MM.1S (cell line): ENCODE data around the gene YTHDF1.

Experiments
- DNase-seq: peaks from one replicate; pipeline ENCODE4 v3.0.0-alpha.2; 2015
- H2AFZ ChIP-seq: fragments of 300-600 bp; sonication (generic); 2 replicates; pipeline ENCODE4 v1.6.0; 2016; ENCODE audit warnings: antibody characterized with exemption, low read length
- H3F3A ChIP-seq: fragments of 300-600 bp; sonication (generic); 2 replicates; pipeline ENCODE4 v1.6.1; 2016; ENCODE audit warnings: mild to moderate bottlenecking, antibody characterized with exemption, low read length, moderate library complexity, mixed read lengths; ENCODE audit not compliant: insufficient read depth
- H3K27ac ChIP-seq: fragments of 300-600 bp; sonication (generic); 2 replicates; pipeline ENCODE4 v1.5.1; 2016; ENCODE audit warnings: mild to moderate bottlenecking, low read length
- H3K27me3 ChIP-seq: fragments of 300-600 bp; sonication (generic); replicated peaks from 2 replicates; pipeline ENCODE4 v1.6.0; 2016; ENCODE audit warnings: low read length; ENCODE audit not compliant: insufficient read depth
- H3K36me3 ChIP-seq: fragments of 300-600 bp; sonication (generic); replicated peaks from 2 replicates; pipeline ENCODE4 v1.6.1; 2016; ENCODE audit warnings: mild to moderate bottlenecking, low read length, mixed read lengths; ENCODE audit not compliant: insufficient read depth
- H3K4me1 ChIP-seq: fragments of 300-600 bp; sonication (generic); 2 replicates; pipeline ENCODE4 v1.6.1; 2016; ENCODE audit warnings: low read length, mixed read lengths
- H3K4me2 ChIP-seq: fragments of 300-600 bp; sonication (generic); 2 replicates; pipeline ENCODE4 v1.6.0; 2016; ENCODE audit warnings: low read depth, low read length
- H3K4me3 ChIP-seq: fragments of 300-600 bp; sonication (generic); 2 replicates; pipeline ENCODE4 v1.5.1; 2016; ENCODE audit warnings: low read length, mixed read lengths
- H3K79me2 ChIP-seq: fragments of 300-600 bp; sonication (generic); 2 replicates; pipeline ENCODE4 v1.6.1; 2016; ENCODE audit warnings: mixed run types, low read length, mixed read lengths
- H3K9ac ChIP-seq: fragments of 300-600 bp; sonication (generic); 2 replicates; pipeline ENCODE4 v1.6.1; 2016; ENCODE audit warnings: low read length, mixed read lengths
- H3K9me2 ChIP-seq: fragments of 300-600 bp; sonication (generic); replicated peaks from 2 replicates; pipeline ENCODE4 v1.6.1; 2016; ENCODE audit warnings: mild to moderate bottlenecking, low read length, mixed read lengths; ENCODE audit not compliant: insufficient read depth
- H3K9me3 ChIP-seq: fragments of 300-600 bp; sonication (generic); replicated peaks from 2 replicates; pipeline ENCODE4 v1.6.1; 2016; ENCODE audit warnings: mild to moderate bottlenecking, low read length, mixed read lengths; ENCODE audit not compliant: insufficient read depth
- H4K20me1 ChIP-seq: fragments of 300-600 bp; sonication (generic); 2 replicates; pipeline ENCODE4 v1.6.1; 2016; ENCODE audit warnings: mild to moderate bottlenecking, low read length, moderate library complexity, mixed read lengths; ENCODE audit not compliant: insufficient read depth
- EZH2 ChIP-seq: fragments of 300-600 bp; sonication (generic); optimal IDR thresholded peaks from 2 replicates; pipeline ENCODE3; 2017; ENCODE audit warnings: low read depth, mild to moderate bottlenecking, antibody characterized with exemption, low read length, mixed read lengths
- EZH2phosphoT487 ChIP-seq: fragments of 300-600 bp; sonication (generic); IDR thresholded peaks from 2 replicates; pipeline ENCODE4 v1.6.1; 2018; ENCODE audit warnings: antibody characterized with exemption, low read length
- TF ChIP-seq, protein P1 (sequence below): fragments of 300-600 bp; sonication (generic); IDR thresholded peaks from 2 replicates; pipeline ENCODE4 v1.5.1; 2016; ENCODE audit warnings: antibody characterized with exemption, low read length, mixed read lengths

The YTHDF1 gene

DNA sequence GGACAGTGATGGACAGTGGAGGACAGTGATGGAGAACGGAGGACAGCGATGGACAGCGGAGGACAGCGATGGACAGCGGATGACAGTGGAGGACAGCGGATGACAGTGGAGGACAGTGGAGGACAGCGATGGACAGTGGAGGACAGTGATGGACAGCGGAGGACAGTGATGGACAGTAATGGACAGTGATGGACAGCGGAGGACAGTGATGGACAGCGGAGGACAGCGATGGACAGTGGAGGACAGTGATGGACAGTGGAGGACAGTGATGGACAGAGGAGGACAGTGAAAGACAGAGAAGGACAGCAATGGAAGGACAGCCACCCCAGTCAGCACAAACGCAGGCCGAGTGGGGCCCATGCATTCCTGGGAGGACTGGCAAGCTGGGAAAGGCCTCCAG, 41.7 kb upstream of the YTHDF1 start:
- Histone ChIP-seq H3K27ac (no peak overlapping the region), H3K79me2 (no peaks in the 10 kb centered on the region), H4K20me1 (no peaks in the 10 kb centered on the region), H3K4me1 (no peaks in the 10 kb centered on the region), H3K27me3 (peaks cover 90% of the 10 kb centered on the region), H3K4me3 (no peak overlapping the region), H3K9me2 (no peaks in the 10 kb centered on the region), H3K9ac (no peak overlapping the region), H3K36me3 (no peaks in the 10 kb centered on the region), H3F3A (no peaks in the 10 kb centered on the region), H3K4me2 (no peak overlapping the region), H3K9me3 (no peaks in the 10 kb centered on the region), H2AFZ (no peak overlapping the region)
- no peak for DNase-seq
- TF ChIP-seq EZH2: no peak
- TF ChIP-seq EZH2phosphoT487: no peak
- TF ChIP-seq, protein P1, sequence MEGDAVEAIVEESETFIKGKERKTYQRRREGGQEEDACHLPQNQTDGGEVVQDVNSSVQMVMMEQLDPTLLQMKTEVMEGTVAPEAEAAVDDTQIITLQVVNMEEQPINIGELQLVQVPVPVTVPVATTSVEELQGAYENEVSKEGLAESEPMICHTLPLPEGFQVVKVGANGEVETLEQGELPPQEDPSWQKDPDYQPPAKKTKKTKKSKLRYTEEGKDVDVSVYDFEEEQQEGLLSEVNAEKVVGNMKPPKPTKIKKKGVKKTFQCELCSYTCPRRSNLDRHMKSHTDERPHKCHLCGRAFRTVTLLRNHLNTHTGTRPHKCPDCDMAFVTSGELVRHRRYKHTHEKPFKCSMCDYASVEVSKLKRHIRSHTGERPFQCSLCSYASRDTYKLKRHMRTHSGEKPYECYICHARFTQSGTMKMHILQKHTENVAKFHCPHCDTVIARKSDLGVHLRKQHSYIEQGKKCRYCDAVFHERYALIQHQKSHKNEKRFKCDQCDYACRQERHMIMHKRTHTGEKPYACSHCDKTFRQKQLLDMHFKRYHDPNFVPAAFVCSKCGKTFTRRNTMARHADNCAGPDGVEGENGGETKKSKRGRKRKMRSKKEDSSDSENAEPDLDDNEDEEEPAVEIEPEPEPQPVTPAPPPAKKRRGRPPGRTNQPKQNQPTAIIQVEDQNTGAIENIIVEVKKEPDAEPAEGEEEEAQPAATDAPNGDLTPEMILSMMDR: no peak

DNA sequence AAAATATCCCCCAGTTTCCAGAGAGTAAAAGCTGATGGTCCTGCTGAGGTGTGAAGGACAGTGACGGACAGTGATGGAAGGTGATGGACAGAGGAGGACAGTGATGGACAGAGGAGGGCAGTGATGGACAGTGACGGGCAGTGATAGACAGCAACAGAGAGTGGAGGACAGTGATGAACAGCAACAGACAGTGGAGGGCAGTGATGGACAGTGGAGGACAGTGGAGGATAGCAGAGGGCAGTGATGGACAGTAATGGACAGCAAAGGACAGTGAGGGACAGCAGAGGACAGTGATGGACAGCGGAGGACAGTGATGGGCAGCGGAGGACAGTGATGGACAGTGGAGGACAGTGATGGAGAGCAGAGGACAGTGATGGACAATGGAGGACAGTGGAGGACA, 41.0 kb upstream of the YTHDF1 start:
- H3K27me3 ChIP-seq: peaks cover 90% of the 10 kb centered on the region
- no peaks in the 10 kb centered on the region for H3F3A ChIP-seq
- no peaks in the 10 kb centered on the region for H3K9me3 ChIP-seq
- no peaks in the 10 kb centered on the region for H3K36me3 ChIP-seq
- H3K27ac ChIP-seq: no peak overlapping the region
- H3K4me2 ChIP-seq: no peak overlapping the region
- no peak overlapping the region for H3K9ac ChIP-seq
- H3K79me2 ChIP-seq: no peaks in the 10 kb centered on the region
- H3K4me1 ChIP-seq: no peaks in the 10 kb centered on the region
- H3K9me2 ChIP-seq: no peaks in the 10 kb centered on the region
- no peak overlapping the region for H2AFZ ChIP-seq
- H4K20me1 ChIP-seq: no peaks in the 10 kb centered on the region
- no peak overlapping the region for H3K4me3 ChIP-seq
- TF ChIP-seq, protein P1: no peak
- TF ChIP-seq EZH2phosphoT487: no peak
- no peak for TF ChIP-seq EZH2
- DNase-seq: no peak

DNA sequence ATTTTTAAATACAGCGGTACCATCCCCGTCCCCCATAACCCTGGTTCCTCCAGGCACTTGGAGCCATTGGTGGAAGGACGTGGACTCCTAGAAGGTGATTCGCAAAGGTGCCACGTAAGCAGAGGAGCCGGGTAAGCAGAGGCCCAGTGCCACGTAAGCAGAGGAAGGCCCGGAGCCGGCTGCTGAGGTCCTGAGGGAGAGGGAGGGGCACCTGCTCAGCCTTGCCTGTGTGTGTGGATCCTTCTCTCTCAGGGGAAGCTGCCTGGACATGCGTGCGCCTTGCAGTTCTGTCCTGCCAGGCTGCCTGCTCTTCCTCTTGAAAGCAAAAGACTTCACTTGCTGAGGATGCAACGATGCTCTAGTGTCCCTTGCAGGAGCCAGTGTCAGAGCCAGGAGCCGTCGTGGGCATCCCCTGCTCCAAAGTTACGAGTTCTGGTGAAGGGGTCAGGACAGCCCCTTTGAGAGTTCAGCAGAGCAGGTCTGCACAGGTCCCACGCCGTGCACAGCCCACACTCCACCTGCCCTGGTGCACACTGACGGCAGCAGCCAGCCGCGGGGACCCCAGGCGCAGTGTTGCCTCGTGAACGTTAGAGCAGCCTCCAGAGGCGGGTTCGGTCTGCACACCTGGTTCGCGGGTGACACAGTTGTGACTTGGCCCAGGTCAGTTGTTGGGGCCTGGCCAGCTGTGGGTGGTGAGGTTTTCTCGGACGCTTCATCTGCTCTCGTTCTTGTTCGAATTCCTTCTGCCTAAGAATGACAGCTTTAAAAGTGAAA, 40.2 kb upstream of the YTHDF1 start:
- no peaks in the 10 kb centered on the region for H3K9me2 ChIP-seq
- H3K36me3 ChIP-seq: no peaks in the 10 kb centered on the region
- H3K4me3 ChIP-seq: no peak overlapping the region
- peaks cover 86% of the 10 kb centered on the region for H3K27me3 ChIP-seq
- H3F3A ChIP-seq: no peaks in the 10 kb centered on the region
- H3K9me3 ChIP-seq: no peaks in the 10 kb centered on the region
- no peaks in the 10 kb centered on the region for H3K79me2 ChIP-seq
- H4K20me1 ChIP-seq: no peaks in the 10 kb centered on the region
- DNase-seq: no peak
- H3K4me2 ChIP-seq: no peak overlapping the region
- no peak overlapping the region for H2AFZ ChIP-seq
- no peak for TF ChIP-seq EZH2phosphoT487
- TF ChIP-seq, protein P1: no peak
- no peak for TF ChIP-seq EZH2
- H3K4me1 ChIP-seq: no peaks in the 10 kb centered on the region
- H3K27ac ChIP-seq: no peak overlapping the region
- no peak overlapping the region for H3K9ac ChIP-seq
